Activated naive CD8-positive, alpha-beta T cell treated with anti-CD3 and anti-CD28 coated beads, Interleukin-2, amount 50 U/mL, for 24 hours (primary cell): ENCODE results near the gene CCDC24.
A peak's percentile ranks its signal among the peaks of the same experiment; 100 is the strongest.

Experiments
- ATAC-seq: fragments of 150-1000 bp; cut with Tn5 transposase; one replicate; pipeline ENCODE4 v1.10.0; 2021
- DNase-seq: peaks from one replicate; pipeline ENCODE4 v3.0.0; 2021
- H3K27ac Mint-ChIP-seq: one replicate; pipeline ENCODE4 v1.8.0; 2021; ENCODE audit warnings: mild to moderate bottlenecking, mixed read lengths
- H3K27me3 Mint-ChIP-seq: one replicate; pipeline ENCODE4 v1.8.0; 2021; ENCODE audit warnings: mixed read lengths
- H3K36me3 Mint-ChIP-seq: one replicate; pipeline ENCODE4 v1.8.0; 2021; ENCODE audit warnings: low read depth, mixed read lengths
- H3K4me1 Mint-ChIP-seq: one replicate; pipeline ENCODE4 v1.8.0; 2021; ENCODE audit warnings: mixed read lengths
- H3K4me3 Mint-ChIP-seq: one replicate; pipeline ENCODE4 v1.8.0; 2021; ENCODE audit warnings: mild to moderate bottlenecking, moderate library complexity, mixed read lengths
- H3K9me3 Mint-ChIP-seq: one replicate; pipeline ENCODE4 v1.8.0; 2021; ENCODE audit warnings: mixed read lengths

CCDC24 gene

DNA sequence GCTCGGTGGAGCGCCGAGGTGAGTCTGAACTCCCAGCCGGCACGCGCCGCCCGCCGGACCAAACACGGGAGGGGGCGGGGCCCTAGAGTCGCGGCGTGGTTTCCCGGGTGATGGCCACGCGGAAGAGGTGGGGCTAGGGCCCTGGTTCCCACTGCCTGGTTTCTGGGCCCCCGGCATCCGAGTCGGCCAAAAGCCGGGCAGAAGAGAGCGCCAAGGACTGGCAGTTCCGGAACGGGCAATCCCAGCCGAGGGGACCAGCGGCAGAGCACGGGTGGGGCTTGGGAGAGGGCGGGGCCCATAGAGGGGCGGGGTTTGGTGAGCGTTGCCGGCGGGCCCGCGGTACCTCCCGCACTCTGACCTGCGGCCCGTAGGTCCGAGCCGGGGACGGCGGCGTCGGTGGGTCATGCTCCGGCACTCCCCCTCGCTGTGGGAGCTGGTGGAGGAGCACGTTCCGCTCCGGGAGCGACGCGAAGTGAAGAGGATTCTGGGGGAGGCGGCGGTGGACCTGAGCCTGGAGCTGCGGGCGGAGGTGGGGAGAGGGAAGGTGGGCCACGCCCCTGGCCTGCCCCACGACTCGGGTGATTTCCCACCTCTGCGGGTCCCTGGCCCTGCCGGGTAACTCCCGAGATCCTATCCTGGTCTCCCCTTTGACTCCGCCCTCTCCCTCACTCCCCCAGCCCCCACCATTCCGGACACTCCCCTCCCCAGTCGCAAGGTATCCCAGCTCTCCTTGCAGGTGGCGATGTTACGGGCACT lies at the start of gene CCDC24:
TSS of gene CCDC24 (plus strand) at position 124 of the 756 bp plus-strand sequence. CDS start at position 404, 280 bp downstream.
- Mint-ChIP-seq H3K27ac (peak within 1 kb of the TSS; percentile 68), H3K4me3 (peak within 1 kb of the TSS; percentile 82), H3K27me3 (peaks cover 2% of the 10 kb centered on the region), H3K36me3 (no peaks in the 10 kb centered on the region), H3K4me1 (peaks cover 14% of the 10 kb centered on the region), H3K9me3 (no peaks in the 10 kb centered on the region)
- ATAC-seq (peak; percentile 79), DNase-seq (peak; percentile 82)

DNA sequence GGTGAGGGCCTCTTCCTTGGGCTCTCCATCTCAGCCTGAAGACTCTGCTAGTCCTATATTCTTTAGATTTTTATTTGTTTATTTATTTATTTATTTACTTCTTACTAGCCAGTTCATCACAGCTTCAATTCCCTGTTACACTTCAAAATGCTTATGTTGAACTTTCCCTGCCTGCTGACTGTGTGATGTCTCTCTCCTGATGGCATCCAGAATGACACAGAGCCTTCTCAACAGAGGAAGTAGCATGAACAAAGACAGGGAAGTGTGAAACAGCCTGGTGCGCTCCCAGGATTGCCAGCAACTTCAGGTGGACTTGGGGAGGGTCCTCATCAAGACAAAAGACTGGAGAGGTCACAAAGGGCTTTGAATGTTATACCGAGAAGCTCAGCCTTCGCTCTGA lies 49.0 kb upstream of the CCDC24 start:
- DNase-seq (no peak), ATAC-seq (no peak)
- no peak overlapping the region for H3K27ac Mint-ChIP-seq
- peaks cover 20% of the 10 kb centered on the region for H3K4me1 Mint-ChIP-seq
- H3K9me3 Mint-ChIP-seq, result no peaks in the 10 kb centered on the region
- peaks cover 3% of the 10 kb centered on the region for H3K36me3 Mint-ChIP-seq
- H3K4me3 Mint-ChIP-seq, result no peak overlapping the region
- H3K27me3 Mint-ChIP-seq, result no peaks in the 10 kb centered on the region

DNA sequence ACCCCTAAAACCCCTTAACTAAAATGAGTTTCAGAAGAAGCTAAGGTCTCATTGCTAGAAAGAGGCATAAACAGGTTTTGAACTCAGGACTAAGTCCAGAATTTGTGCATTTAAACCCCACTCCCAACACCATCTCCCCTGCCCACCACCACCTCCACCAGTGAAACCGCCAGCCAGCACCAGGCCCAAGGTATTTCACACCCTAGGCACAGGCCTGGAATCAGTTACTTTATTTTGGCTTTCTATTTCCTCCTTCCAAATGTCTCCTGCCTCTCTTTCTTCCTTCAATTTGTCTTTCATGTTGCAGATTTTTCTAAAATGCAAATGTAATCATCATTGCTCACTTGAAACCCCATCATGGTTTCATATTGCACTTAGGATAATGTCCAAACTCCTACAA lies 46.5 kb upstream of the CCDC24 start:
- Mint-ChIP-seq H3K4me1 (peaks cover 31% of the 10 kb centered on the region), H3K36me3 (peaks cover 3% of the 10 kb centered on the region), H3K27me3 (no peaks in the 10 kb centered on the region), H3K27ac (peak overlapping the region; percentile 67), H3K4me3 (peak overlapping the region; percentile 97), H3K9me3 (no peaks in the 10 kb centered on the region)
- ATAC-seq, result no peak
- DNase-seq, result no peak

DNA sequence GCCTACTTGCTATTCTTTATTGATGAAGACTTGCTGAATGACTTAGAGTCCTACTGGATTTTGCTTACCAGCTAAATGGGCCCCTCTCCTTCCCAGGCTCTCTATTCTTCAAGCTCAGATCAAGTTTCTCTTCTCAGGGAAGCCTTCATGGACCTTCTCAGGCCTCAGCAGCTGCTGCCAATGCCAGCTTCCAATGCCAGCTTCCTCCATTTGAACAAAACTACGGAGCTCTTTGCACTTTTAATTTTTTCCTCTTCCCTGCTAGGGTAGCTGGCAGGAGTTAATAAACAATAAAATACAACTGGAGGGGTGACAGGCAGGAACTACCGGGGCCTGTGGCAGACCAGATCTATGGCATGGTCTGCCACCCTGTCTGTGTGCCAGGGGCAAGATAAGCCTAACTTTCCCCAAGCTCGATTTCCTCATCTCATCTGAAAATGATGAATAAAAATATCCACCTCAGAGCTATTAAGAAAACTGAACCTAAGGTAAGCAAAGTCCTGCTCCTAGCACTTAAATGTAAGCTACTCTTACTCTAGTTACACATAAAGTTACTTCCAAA lies 45.6 kb upstream of the CCDC24 start:
- no peak for ATAC-seq
- Mint-ChIP-seq H3K27me3 (no peaks in the 10 kb centered on the region), H3K4me1 (peaks cover 36% of the 10 kb centered on the region), H3K27ac (peak overlapping the region; percentile 98), H3K4me3 (peak overlapping the region; percentile 97), H3K9me3 (no peaks in the 10 kb centered on the region), H3K36me3 (peaks cover 7% of the 10 kb centered on the region)
- no peak for DNase-seq

DNA sequence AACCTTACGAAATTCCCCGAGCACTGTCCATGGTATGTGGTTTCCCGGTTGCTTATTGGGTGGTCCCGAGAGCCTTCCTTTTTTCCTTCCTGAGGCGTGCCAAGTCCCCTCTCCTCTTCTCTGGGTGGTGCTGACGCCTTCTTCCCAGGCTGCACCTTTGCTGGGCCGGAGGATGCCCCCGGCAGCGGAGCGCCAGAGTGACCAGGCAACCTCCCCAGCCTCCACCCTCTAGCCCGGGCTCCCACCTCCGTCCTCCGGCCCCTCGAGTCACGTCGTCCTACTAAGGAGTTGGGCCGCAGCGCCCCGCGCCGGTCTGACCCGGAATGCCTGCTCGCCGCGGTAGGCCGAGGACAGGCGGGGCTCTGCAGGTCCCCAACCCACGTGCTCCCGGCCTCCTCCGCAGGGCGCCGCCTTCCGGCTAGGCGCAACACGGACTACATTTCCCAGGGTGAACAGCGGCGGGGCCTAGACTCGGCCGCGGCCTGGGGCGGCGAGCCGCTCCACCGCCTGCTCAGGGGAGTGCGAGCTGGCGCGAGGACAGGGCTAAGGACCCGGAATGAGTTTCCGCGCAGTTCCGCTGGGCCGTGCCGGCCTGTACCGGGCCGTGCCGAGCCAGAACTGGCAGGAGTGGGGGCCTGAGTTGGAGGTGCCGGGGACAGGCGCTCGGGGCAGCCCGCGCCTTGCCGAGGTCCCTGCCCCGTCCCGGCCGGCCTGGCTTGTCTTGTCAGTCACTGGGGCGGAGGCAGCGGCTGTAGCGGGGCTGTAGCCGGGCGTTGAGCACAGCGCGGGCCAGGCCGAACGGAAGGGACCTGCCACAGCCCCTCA lies 45.0 kb upstream of the CCDC24 start, which contains the start of gene IPO13:
TSS of gene IPO13 (plus strand) at position 715 of the 825 bp plus-strand sequence. CDS start 651 bp downstream, outside the sequence.
- H3K4me3 Mint-ChIP-seq, result peak within 1 kb of the TSS; percentile 97
- peaks cover 40% of the 10 kb centered on the region for H3K4me1 Mint-ChIP-seq
- peak within 1 kb of the TSS; percentile 98 for H3K27ac Mint-ChIP-seq
- peaks cover 13% of the 10 kb centered on the region for H3K36me3 Mint-ChIP-seq
- no peaks in the 10 kb centered on the region for H3K27me3 Mint-ChIP-seq
- no peaks in the 10 kb centered on the region for H3K9me3 Mint-ChIP-seq
- peak; percentile 96 for ATAC-seq
- peak; percentile 96 for DNase-seq

DNA sequence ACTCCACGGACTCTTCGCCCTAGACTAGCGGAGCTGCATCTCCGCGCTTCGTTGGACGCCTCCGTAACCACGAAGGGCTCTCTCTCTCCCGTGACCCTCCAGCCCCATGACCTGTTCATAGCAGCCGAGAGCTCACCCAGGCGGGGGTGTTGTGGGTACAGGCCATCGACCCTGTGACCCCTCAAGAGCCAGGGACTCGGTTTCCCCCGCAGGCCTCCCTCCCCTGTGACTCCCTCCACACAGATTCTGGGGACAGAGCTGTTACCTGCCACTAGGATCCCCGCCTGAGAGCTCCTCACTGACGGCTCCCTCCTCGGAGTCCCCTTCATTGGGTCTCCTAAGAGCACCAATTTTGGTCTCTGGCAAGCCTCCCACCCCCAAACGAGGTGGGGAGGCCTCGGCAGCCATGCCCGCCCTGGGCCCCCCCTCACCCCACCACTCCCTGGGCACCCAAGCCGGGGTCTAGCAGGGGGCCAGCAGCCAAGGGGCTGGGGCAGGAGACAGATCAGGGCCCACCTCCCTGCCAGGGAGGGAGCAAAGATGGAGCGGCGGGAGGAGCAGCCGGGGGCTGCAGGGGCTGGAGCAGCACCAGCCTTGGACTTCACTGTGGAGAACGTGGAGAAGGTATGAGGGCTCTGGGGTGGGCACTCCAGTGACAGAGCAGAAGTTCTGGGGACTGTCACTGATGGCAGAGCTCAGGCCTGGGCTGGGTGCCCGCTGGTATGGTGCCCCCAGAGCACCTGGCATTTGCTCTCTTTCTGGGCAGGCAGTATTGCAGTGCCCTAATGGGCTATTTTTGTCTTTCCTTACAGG lies 44.1 kb upstream of the CCDC24 start:
- Mint-ChIP-seq H3K36me3 (peaks cover 13% of the 10 kb centered on the region), H3K9me3 (no peaks in the 10 kb centered on the region), H3K4me3 (peak overlapping the region; percentile 97), H3K27me3 (no peaks in the 10 kb centered on the region), H3K27ac (peak overlapping the region; percentile 98), H3K4me1 (peaks cover 43% of the 10 kb centered on the region)
- DNase-seq (no peak), ATAC-seq (no peak)

DNA sequence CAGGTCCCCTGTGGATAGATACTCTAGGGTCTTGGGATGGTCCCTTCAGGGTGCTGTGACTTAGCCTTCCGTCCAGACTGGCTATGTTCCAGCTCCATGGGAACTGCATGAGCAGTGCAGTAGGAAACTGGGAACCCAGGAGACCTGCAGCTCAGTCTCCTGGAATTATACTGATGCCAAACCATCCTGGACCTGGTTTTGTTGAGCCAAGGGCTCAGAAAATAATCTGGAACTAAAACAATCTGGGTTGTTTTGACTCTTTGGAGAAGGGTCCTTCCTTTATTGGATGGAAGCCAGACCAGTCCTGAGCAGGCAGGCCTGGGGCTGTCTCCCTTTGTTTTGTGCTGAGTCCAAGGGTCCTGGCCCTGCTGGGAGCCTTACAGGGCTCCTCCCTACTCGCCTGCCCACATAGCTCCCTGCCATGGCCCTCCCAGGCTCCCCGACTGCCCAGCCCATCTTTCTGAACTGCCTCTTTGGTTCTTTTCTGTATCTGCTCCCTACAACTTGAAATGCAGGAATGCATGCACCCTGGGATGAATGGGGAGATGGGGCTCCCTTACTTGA lies 43.4 kb upstream of the CCDC24 start:
- ATAC-seq, result no peak
- Mint-ChIP-seq H3K4me3 (peak overlapping the region; percentile 97), H3K27ac (peak overlapping the region; percentile 53), H3K9me3 (no peaks in the 10 kb centered on the region), H3K27me3 (no peaks in the 10 kb centered on the region), H3K4me1 (peaks cover 43% of the 10 kb centered on the region), H3K36me3 (peaks cover 13% of the 10 kb centered on the region)
- DNase-seq, result no peak

DNA sequence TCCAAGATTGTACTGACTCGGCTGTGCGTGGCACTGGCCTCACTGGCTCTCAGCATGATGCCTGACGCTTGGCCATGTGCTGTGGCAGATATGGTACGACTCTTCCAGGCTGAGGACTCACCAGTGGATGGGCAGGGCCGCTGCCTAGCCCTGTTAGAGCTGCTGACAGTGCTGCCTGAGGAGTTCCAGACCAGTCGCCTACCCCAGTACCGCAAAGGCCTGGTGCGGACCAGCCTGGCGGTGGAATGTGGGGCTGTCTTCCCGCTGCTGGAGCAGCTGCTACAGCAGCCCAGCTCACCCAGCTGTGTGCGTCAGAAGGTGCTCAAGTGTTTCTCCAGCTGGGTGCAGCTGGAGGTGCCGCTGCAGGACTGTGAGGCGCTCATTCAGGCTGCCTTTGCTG lies 41.7 kb upstream of the CCDC24 start:
- H3K9me3 Mint-ChIP-seq, result no peaks in the 10 kb centered on the region
- DNase-seq (no peak), ATAC-seq (no peak)
- peaks cover 40% of the 10 kb centered on the region for H3K4me1 Mint-ChIP-seq
- H3K27me3 Mint-ChIP-seq, result no peaks in the 10 kb centered on the region
- no peak overlapping the region for H3K27ac Mint-ChIP-seq
- peaks cover 13% of the 10 kb centered on the region for H3K36me3 Mint-ChIP-seq
- no peak overlapping the region for H3K4me3 Mint-ChIP-seq

DNA sequence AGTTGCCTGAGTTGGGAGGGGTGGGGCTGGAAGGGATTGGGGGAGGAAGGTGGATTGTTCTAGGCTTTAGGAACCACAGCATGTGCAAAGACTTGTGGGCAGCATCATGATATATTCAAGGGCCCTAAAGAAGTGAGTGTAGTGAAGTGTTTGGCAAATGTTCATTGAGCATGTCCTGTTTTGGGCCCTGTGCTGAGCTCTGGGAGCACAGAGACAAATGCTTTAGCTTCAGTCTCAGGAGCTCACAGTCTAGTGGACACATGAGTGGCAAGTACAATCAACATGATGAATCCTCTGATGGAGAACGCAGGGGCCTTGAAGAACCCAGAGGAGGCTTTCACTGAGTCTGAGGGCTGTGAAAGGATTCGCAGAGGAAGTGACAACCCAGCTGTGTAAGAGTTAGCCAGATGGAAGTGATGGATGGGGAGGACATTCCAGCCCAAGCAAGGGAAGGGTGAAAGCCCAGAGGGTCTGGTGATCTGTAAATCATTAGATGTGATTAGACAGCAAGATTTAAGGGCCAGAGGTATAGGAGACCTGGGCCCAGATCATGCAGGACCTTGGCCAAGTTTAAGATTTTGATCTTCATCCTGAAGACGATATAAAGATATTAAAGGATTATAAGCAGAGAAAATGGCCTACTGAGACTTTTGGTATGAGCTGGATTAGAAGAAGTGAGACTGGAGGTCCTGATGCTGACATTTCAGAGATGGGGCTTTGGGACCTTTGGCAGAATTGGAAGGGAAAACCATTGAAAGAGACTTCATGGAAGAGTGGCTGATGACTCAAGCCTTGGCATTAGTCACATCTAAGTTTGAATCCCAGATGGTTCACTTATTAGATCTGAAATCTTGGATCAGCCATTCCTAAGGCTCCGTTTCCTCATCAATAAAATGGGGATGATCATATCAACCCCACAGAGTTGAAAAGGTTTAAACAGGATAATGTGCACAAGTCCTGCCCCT lies 40.1 kb upstream of the CCDC24 start:
- Mint-ChIP-seq H3K4me3 (no peak overlapping the region), H3K27me3 (no peaks in the 10 kb centered on the region), H3K36me3 (peaks cover 12% of the 10 kb centered on the region), H3K4me1 (peaks cover 24% of the 10 kb centered on the region), H3K9me3 (no peaks in the 10 kb centered on the region), H3K27ac (no peak overlapping the region)
- DNase-seq (no peak), ATAC-seq (no peak)

DNA sequence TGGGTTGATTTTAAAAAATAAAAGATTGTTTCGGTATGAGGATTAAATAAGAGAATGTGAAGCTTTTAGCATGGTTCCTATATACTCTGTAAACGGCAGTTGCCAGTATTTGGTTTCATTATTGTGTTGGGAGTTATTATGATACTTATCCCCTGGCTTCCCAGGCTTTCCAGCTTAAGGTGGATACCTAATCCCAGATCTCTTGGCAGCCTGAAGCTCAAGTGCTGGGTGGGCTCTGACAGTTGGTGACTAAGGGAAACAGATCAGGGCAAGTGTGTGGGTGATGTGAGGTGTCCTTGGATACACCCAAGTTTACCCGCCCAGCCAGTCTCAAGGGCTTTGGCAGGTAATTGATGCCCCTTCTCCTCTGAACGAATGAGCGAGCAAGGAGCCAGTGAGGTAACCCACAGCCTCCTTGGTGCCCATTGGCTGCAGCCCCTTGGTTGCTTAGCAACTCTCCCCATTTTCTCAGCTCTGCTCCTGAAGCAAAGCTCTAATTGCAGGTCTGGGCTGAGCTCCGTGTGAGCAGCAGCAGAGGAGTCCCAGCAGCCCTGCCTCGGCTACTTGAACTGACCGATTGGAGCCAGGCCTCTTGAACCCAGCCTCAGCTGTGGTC lies 38.6 kb upstream of the CCDC24 start:
- ATAC-seq (no peak), DNase-seq (no peak)
- H3K9me3 Mint-ChIP-seq, result no peaks in the 10 kb centered on the region
- H3K4me3 Mint-ChIP-seq, result no peak overlapping the region
- peaks cover 14% of the 10 kb centered on the region for H3K36me3 Mint-ChIP-seq
- peaks cover 18% of the 10 kb centered on the region for H3K4me1 Mint-ChIP-seq
- H3K27ac Mint-ChIP-seq, result no peak overlapping the region
- H3K27me3 Mint-ChIP-seq, result no peaks in the 10 kb centered on the region

DNA sequence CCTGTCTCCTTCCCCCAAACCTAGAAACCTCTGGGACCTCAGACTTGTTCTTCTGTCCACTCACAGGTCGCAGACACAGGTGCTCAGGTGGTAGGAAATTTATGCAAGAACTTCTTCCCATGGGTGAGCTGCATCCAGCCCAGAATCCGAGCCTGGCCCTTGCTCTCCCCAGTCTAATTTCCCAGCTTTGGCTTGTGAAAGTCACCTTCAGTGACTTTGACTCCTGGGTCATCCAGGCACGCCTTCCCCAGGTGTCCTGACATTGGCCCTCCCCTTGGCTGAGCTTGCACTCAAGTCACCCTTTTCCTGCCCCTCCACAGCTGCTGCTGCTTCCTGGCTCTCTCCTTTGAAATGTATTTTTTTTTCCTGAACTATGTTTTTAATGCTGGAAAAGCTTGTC lies 38.0 kb upstream of the CCDC24 start:
- Mint-ChIP-seq H3K27ac (no peak overlapping the region), H3K27me3 (no peaks in the 10 kb centered on the region), H3K36me3 (peaks cover 14% of the 10 kb centered on the region), H3K4me3 (no peak overlapping the region), H3K4me1 (peaks cover 13% of the 10 kb centered on the region), H3K9me3 (no peaks in the 10 kb centered on the region)
- no peak for DNase-seq
- ATAC-seq, result no peak

DNA sequence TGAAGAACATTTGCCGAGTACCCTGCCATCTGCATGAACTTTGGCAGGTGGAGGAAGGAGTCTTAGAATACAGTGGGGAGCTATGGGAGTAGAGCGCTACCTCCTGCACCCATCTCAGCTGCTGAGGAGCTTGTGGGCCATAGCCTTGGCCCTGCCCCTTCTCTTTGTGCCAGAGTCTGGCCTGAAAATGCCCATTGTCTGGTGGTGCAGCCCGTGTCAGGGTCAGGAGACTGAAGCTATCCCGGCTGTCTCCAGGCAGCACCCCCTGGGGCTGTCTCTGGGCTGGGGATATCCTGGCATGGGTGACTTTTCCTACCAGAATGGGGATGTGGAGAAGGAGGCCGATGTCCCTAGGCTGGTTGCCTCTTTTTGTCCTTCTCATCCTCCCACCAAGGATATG lies 37.4 kb upstream of the CCDC24 start:
- H3K9me3 Mint-ChIP-seq, result no peaks in the 10 kb centered on the region
- no peak for ATAC-seq
- H3K27ac Mint-ChIP-seq, result no peak overlapping the region
- H3K4me3 Mint-ChIP-seq, result no peak overlapping the region
- peaks cover 12% of the 10 kb centered on the region for H3K4me1 Mint-ChIP-seq
- H3K36me3 Mint-ChIP-seq, result peaks cover 17% of the 10 kb centered on the region
- no peak for DNase-seq
- H3K27me3 Mint-ChIP-seq, result no peaks in the 10 kb centered on the region

DNA sequence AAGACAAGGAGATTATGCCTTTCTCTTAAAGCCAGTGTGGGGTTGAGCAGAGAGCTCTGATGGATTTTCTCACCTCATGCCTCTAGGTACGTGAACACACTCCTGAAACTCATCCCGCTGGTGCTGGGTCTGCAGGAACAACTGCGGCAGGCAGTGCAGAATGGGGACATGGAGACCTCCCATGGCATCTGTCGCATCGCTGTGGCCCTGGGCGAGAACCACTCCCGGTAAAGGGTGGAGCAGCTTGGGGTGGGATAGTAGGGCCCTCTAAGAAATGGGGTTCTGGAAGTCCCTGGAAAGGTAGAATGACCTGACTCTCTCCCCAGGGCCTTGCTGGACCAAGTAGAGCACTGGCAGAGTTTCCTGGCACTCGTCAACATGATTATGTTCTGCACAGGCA lies 35.2 kb upstream of the CCDC24 start:
- DNase-seq (no peak), ATAC-seq (no peak)
- Mint-ChIP-seq H3K4me3 (no peak overlapping the region), H3K9me3 (no peaks in the 10 kb centered on the region), H3K27me3 (no peaks in the 10 kb centered on the region), H3K36me3 (peaks cover 11% of the 10 kb centered on the region), H3K4me1 (peaks cover 4% of the 10 kb centered on the region), H3K27ac (no peak overlapping the region)
